ENCODE measurements around the gene RPL27.

DNA sequence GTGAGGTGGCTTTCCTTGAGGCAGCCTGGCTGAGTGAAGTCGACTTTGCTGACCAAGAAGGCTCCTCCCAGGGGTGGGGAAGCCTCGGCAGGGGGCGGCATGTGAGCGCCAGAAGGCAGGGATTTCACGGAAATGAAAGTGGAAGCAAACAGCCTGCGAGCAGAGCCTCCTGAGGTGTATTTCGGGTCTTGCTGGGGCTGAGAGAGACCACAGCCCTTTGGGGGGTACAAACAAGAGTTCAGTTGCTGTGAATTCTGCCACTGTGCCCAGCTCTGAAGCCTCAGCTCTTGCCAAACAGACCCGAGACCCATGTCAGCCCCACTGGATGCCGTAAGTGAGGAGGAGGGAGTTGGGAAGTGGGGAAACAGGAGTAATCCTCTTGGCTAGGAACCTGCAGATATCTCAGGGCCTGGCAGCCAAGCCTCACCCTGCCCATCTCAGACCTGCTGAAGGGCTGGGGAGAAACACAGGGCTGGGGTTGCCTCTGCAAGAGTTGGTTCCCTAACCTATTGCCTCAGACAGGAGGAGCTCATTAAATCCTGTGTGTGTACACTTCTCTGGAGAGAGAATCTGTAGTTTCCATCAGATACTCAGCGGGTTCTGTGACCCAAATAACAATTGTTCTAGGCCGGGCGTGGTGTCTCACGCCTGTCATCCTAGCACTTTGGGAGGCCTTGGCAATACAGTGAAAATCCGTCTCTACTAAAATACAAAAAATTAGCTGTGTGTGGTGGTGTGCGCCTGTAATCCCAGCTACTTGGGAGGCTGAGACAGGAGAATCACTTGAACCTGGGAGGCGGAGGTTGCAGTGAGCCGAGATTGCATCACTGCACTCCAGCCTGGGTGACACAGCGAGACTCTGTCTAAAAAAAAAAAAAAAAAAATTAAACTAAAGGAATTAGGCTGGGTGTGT, 8.7 kb downstream of the RPL27 start, which contains the start of gene IFI35:
- peak in 1 of 3 donors; percentile 18 for TF ChIP-seq CTCF (IDR thresholded peaks at IDR 0.05)
- peak; percentile 52 to 66 (median 53) for TF ChIP-seq POLR2AphosphoS5 (IDR thresholded peaks at IDR 0.05)
- no peak for TF ChIP-seq POLR2A (IDR thresholded peaks at IDR 0.05)

Measured in breast epithelium (tissue), 3 donors.